Activated CD8-positive, alpha-beta memory T cell treated with anti-CD3 and anti-CD28 coated beads, Interleukin-2, amount 10 ng/mL, durations not matched to agents 7 days and 5 days (primary cell): ENCODE results near the gene LATS1. TPM values are rescaled to one million over a fixed set of nuclear protein-coding genes. Genes with fewer than 3 reads are reported as not detected.

Source experiments
- ATAC-seq: fragments of 150-1000 bp; cut with Tn5 transposase; one replicate; pipeline ENCODE4 v1.10.0; 2021; ENCODE audit warnings: moderate library complexity
- CTCF ChIA-PET: fragments of 350-600 bp; sonication (Branson Sonifier 250); formaldehyde crosslinking; loops from one replicate; lab custom pipeline; 2021; ENCODE audit warnings: antibody characterized with exemption; lab: Charles Lee
- DNase-seq: peaks from one replicate; pipeline ENCODE4 v3.0.0-alpha.2; 2020
- H3K27ac Mint-ChIP-seq: one replicate; pipeline ENCODE4 v1.8.0; 2021; ENCODE audit warnings: mild to moderate bottlenecking, mixed read lengths
- H3K27me3 Mint-ChIP-seq: one replicate; pipeline ENCODE4 v1.8.0; 2021; ENCODE audit warnings: mixed read lengths
- H3K36me3 Mint-ChIP-seq: one replicate; pipeline ENCODE4 v1.8.0; 2021; ENCODE audit warnings: mild to moderate bottlenecking, mixed read lengths
- H3K4me1 Mint-ChIP-seq: one replicate; pipeline ENCODE4 v1.8.0; 2021; ENCODE audit warnings: mixed read lengths
- H3K4me3 Mint-ChIP-seq: one replicate; pipeline ENCODE4 v1.8.0; 2021; ENCODE audit warnings: mild to moderate bottlenecking, moderate library complexity, mixed read lengths
- H3K9me3 Mint-ChIP-seq: one replicate; pipeline ENCODE4 v1.8.0; 2022; ENCODE audit warnings: low read depth, mixed read lengths
- total RNA-seq, 2 experiments: library from RNA; stranded (reverse); gene quantifications; one replicate each; pipeline ENCODE4 v1.2.3, GENCODE V29; 2021

Gene LATS1
- total RNA-seq, 2 experiments from 2014 or later: 28.5 to 33.1 TPM

GRCh38 chr6:149628875-149629510 lies 88.9 kb downstream of the LATS1 start:
- Mint-ChIP-seq H3K9me3 (no peaks in the 10 kb centered on the region), H3K4me1 (peaks cover 11% of the 10 kb centered on the region), H3K27ac (peak overlapping the region; percentile 58), H3K36me3 (peaks cover 26% of the 10 kb centered on the region), H3K4me3 (no peak overlapping the region), H3K27me3 (no peaks in the 10 kb centered on the region)
- no peak for ATAC-seq
- CTCF ChIA-PET: interaction anchor here (0.7 kb wide), 1 partner anchor 20 kb away, joined by 3 read pairs; the partner anchor contains the start of gene KATNA1
- no peak for DNase-seq

GRCh38 chr6:149627672-149628071 lies 90.2 kb downstream of the LATS1 start:
- DNase-seq: no peak
- Mint-ChIP-seq H3K36me3 (peaks cover 33% of the 10 kb centered on the region), H3K27me3 (no peaks in the 10 kb centered on the region), H3K9me3 (no peaks in the 10 kb centered on the region), H3K4me1 (peaks cover 11% of the 10 kb centered on the region), H3K27ac (peak overlapping the region; percentile 3), H3K4me3 (no peak overlapping the region)
- ATAC-seq: no peak
- CTCF ChIA-PET: interaction anchor here (0.7 kb wide), 1 partner anchor 8 kb away, joined by 3 read pairs; no protein-coding TSS in a partner anchor

GRCh38 chr6:149615805-149616204 lies 102.1 kb downstream of the LATS1 start:
- Mint-ChIP-seq H3K4me1 (peaks cover 3% of the 10 kb centered on the region), H3K36me3 (peaks cover 50% of the 10 kb centered on the region), H3K4me3 (no peak overlapping the region), H3K9me3 (no peaks in the 10 kb centered on the region), H3K27ac (no peak overlapping the region), H3K27me3 (no peaks in the 10 kb centered on the region)
- CTCF ChIA-PET: no interaction called here
- DNase-seq (no peak), ATAC-seq (no peak)

GRCh38 chr6:149614337-149614736 lies 103.6 kb downstream of the LATS1 start:
- CTCF ChIA-PET: no interaction called here
- no peak overlapping the region for H3K27ac Mint-ChIP-seq
- H3K27me3 Mint-ChIP-seq: no peaks in the 10 kb centered on the region
- peaks cover 6% of the 10 kb centered on the region for H3K4me1 Mint-ChIP-seq
- DNase-seq (no peak), ATAC-seq (no peak)
- H3K4me3 Mint-ChIP-seq: no peak overlapping the region
- H3K9me3 Mint-ChIP-seq: no peaks in the 10 kb centered on the region
- peaks cover 49% of the 10 kb centered on the region for H3K36me3 Mint-ChIP-seq

GRCh38 chr6:149608381-149608982 lies 109.4 kb downstream of the LATS1 start:
- no peak for DNase-seq
- Mint-ChIP-seq H3K36me3 (peaks cover 28% of the 10 kb centered on the region), H3K4me3 (no peak overlapping the region), H3K4me1 (peaks cover 10% of the 10 kb centered on the region), H3K27ac (no peak overlapping the region), H3K27me3 (no peaks in the 10 kb centered on the region), H3K9me3 (no peaks in the 10 kb centered on the region)
- ATAC-seq: no peak
- CTCF ChIA-PET: interaction anchor here (1.1 kb wide), 1 partner anchor 43 kb away, joined by 3 read pairs; no protein-coding TSS in a partner anchor

Other genes starting within 250 kb of the LATS1 start
- 10 to 100 TPM; 25.3 to 37.5 TPM for gene ZC3H12D, start 233.1 kb downstream of the LATS1 start, total RNA-seq
- gene PPIL4, start 172.1 kb downstream of the LATS1 start, total RNA-seq: 10 to 100 TPM; 17.8 to 18.7 TPM
- gene GINM1, start 151.7 kb downstream of the LATS1 start, total RNA-seq: 10 to 100 TPM; 16.4 to 16.5 TPM
- 10 to 100 TPM; 22.3 to 22.7 TPM for gene KATNA1, start 69.4 kb downstream of the LATS1 start, total RNA-seq
- 10 to 100 TPM; 67.7 to 75.3 TPM for gene NUP43, start 28.4 kb upstream of the LATS1 start, total RNA-seq
- 100 to 1,000 TPM in 1 of 2 experiments, 10 to 100 TPM in 1; 96.0 to 102 TPM for gene PCMT1, start 31.6 kb upstream of the LATS1 start, total RNA-seq
- 1 to 10 TPM; 2.9 to 3.1 TPM for gene LRP11, start 146.3 kb upstream of the LATS1 start, total RNA-seq
- gene RAET1E, start 180.0 kb upstream of the LATS1 start, total RNA-seq: not detected
- gene RAET1G, start 205.0 kb upstream of the LATS1 start, total RNA-seq: not detected
- gene ULBP2, start 223.9 kb upstream of the LATS1 start, total RNA-seq: under 1 TPM; 0.80 to 0.99 TPM
- 1 to 10 TPM in 1 of 2 experiments, under 1 TPM in 1; 0.82 to 1.2 TPM for gene ULBP1, start 245.8 kb upstream of the LATS1 start, total RNA-seq